Esophagus squamous epithelium (tissue), 5 donors: Measurements from ENCODE around the gene RIN2. TPM values are rescaled to one million over a fixed set of nuclear protein-coding genes. Genes with fewer than 3 reads are reported as not detected.
A peak's percentile ranks its signal among the peaks of the same experiment; 100 is the strongest.

Experiments used
- DNase-seq: peaks from one replicate; lab custom pipeline; 2025; lab: John Stamatoyannopoulos, UW
- H3K27ac ChIP-seq, 4 donors: fragments of 200-600 bp; sonication (generic); one replicate each; pipeline ENCODE4 v1.5.1; 2016 to 2019; ENCODE audit warnings: mild to moderate bottlenecking in 1 of 4
- H3K27me3 ChIP-seq, 4 donors: fragments of 200-600 bp; sonication (generic); 1 replicate in 3 of 4; 2 replicates in 1 of 4; pipeline versions ENCODE4 v1.5.1 to v1.6.0; 2017 to 2021; ENCODE audit warnings: antibody characterized with exemption in 1 of 4
- H3K36me3 ChIP-seq, 3 donors: fragments of 200-600 bp; sonication (generic); one replicate each; pipeline ENCODE4 v1.5.1; 2016 to 2019
- H3K4me1 ChIP-seq, 3 donors: fragments of 200-600 bp; sonication (generic); one replicate each; pipeline ENCODE4 v1.5.1; 2017 to 2019
- H3K4me3 ChIP-seq, 4 donors: fragments of 200-600 bp; sonication (generic); 1 replicate in 3 of 4; 2 replicates in 1 of 4; pipeline ENCODE4 v1.5.1; 2016 to 2019; ENCODE audit warnings: mild to moderate bottlenecking in 2 of 4, moderate library complexity in 1 of 4
- H3K9me3 ChIP-seq, 3 donors: fragments of 200-600 bp; sonication (generic); one replicate each; pipeline ENCODE4 v1.5.1; 2016 to 2019
- POLR2A ChIP-seq, 4 donors: fragments of 450-650 bp; IDR thresholded peaks; one replicate each; pipeline ENCODE4 v1.6.1; 2017; ENCODE audit warnings: antibody characterized with exemption in 4 of 4, mild to moderate bottlenecking in 4 of 4, moderate library complexity in 3 of 4
- WGBS, 2 donors: methylation state at CpG; one replicate each; pipeline ENCODE4 v1.1.5; 2018; 5-methylcytosine and 5-hydroxymethylcytosine counted together
- intact Hi-C: fragments of 100-400 bp; cut with DNase I; formaldehyde crosslinking; loops from one replicate; pipeline ENCODE4 v1.15.0; 2022
- total RNA-seq, 4 donors: library from RNA; depleted of rRNA; stranded (reverse); fragments of >200 nt; gene quantifications; one replicate each; pipeline ENCODE4 v1.1.0, GENCODE V29; 2016
- TF ChIP-seq, protein P1 (sequence below), 6 experiments: fragments of 450-650 bp in 4 of 6; fragments of 200-600 bp in 2 of 6; sonication (generic) in 2 of 6; IDR thresholded peaks; one replicate each; pipeline ENCODE4 v1.5.1; 2016 to 2019; ENCODE audit warnings: antibody characterized with exemption in 6 of 6, mild to moderate bottlenecking in 4 of 6, moderate library complexity in 4 of 6
- donor health status: DM: yes; HTN: yes; CAD: no.

The RIN2 gene
- total RNA-seq, 4 donors from 2014 or later, result 29.5 to 77.4 (median 50.8) TPM

DNA sequence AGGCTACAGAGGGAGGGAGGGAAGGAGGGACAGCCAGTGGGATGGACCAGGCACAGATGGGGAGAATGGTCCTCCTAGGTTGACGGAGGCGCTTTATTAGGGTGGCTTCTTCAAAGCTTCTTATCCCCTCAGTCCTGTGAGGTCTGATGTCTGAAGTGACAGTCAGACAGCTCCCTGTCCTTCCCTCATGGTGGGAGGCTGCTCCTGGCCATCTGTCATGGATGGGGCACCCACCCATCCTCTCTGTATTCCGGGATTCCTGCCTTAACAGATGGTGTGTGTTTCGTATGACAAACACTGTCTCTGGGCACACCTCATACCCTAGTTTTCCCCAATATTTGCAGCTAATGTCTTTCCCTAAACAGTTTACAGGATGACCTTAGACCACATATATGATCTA, 7.9 kb downstream of the RIN2 start:
- intact Hi-C loops, result no loop called here
- H3K27ac ChIP-seq, result no peak overlapping the region

DNA sequence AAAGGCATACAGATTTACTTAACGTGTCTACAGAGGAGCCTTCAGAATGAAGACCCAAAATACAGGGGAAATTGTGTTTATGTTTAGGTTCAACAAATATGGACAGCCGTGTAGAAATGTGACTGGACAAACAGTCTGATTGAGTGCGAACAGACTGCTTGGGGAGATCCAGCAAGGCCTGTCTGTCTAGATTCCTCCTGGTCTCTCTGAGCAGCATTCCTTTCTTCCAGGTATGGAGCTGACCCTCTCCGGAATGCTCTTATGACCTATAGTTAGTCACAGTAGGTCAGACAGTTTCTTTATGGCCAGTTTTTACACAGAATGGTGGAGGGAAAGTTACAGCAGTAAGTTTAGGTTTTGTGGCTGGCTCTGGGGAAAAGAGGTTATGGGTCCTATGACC, 9.0 kb downstream of the RIN2 start:
- no peaks in the 10 kb centered on the region for H3K9me3 ChIP-seq
- H3K27me3 ChIP-seq, result no peaks in the 10 kb centered on the region
- H3K4me3 ChIP-seq, result no peak overlapping the region
- no peak for DNase-seq
- H3K36me3 ChIP-seq, result no peaks in the 10 kb centered on the region
- TF ChIP-seq POLR2A (IDR thresholded peaks at IDR 0.05), result no peak
- TF ChIP-seq, protein P1, sequence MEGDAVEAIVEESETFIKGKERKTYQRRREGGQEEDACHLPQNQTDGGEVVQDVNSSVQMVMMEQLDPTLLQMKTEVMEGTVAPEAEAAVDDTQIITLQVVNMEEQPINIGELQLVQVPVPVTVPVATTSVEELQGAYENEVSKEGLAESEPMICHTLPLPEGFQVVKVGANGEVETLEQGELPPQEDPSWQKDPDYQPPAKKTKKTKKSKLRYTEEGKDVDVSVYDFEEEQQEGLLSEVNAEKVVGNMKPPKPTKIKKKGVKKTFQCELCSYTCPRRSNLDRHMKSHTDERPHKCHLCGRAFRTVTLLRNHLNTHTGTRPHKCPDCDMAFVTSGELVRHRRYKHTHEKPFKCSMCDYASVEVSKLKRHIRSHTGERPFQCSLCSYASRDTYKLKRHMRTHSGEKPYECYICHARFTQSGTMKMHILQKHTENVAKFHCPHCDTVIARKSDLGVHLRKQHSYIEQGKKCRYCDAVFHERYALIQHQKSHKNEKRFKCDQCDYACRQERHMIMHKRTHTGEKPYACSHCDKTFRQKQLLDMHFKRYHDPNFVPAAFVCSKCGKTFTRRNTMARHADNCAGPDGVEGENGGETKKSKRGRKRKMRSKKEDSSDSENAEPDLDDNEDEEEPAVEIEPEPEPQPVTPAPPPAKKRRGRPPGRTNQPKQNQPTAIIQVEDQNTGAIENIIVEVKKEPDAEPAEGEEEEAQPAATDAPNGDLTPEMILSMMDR (IDR thresholded peaks at IDR 0.05), result no peak
- peaks cover 0 to 45% (median 0%) of the 10 kb centered on the region in 3 donors for H3K4me1 ChIP-seq
- peak overlapping the region in 1 of 4 donors; percentile 42 for H3K27ac ChIP-seq
- WGBS, 2 donors, result 61 to 74% methylated on average over 4 of the region's 4 CpGs
- intact Hi-C loops, result no loop called here

More for the DNA sequence above, 7.9 kb downstream of the RIN2 start:
- H3K36me3 ChIP-seq, result no peaks in the 10 kb centered on the region
- DNase-seq, result no peak
- no peak overlapping the region for H3K4me3 ChIP-seq
- no peaks in the 10 kb centered on the region for H3K9me3 ChIP-seq
- no peak for TF ChIP-seq POLR2A (IDR thresholded peaks at IDR 0.05)
- TF ChIP-seq, protein P1 (IDR thresholded peaks at IDR 0.05), result no peak
- H3K27me3 ChIP-seq, result no peaks in the 10 kb centered on the region
- 95% methylated on average over 4 of the region's 4 CpGs for WGBS, 2 donors
- H3K4me1 ChIP-seq, result peaks cover 0 to 53% (median 3%) of the 10 kb centered on the region in 3 donors

DNA sequence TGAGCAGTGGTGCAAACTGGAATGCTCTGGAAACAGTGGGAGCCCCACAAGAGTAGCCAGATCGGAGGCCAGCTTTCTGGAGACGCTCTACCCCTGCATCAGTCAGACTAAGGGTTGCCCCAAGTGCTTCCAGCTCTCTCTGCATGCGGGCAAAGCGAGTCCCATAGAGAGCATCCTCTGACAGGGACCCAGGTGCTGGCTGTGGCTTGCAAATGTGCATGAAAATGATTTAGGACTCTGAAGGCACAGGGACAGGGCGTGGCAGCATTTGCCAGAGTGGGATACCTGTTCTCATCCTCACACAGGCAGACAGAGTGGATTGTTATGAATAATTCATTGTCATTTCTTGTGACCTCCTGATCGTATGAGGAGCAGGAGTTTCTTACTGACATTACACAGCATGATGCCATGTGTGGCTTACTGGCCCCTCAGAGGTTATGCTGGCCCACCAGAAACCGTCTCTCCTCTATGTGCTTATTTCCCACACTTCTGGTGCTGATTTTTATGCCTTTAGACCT, 10.3 kb downstream of the RIN2 start:
- 87 to 89% methylated on average over 7 of the region's 7 CpGs for WGBS, 2 donors
- no peaks in the 10 kb centered on the region for H3K9me3 ChIP-seq
- no peaks in the 10 kb centered on the region for H3K27me3 ChIP-seq
- intact Hi-C loops, result no loop called here
- no peaks in the 10 kb centered on the region for H3K36me3 ChIP-seq
- H3K4me3 ChIP-seq, result no peak overlapping the region
- no peak for TF ChIP-seq POLR2A (IDR thresholded peaks at IDR 0.05)
- TF ChIP-seq, protein P1 (IDR thresholded peaks at IDR 0.05), result no peak
- peaks cover 0 to 44% (median 0%) of the 10 kb centered on the region in 3 donors for H3K4me1 ChIP-seq
- no peak overlapping the region for H3K27ac ChIP-seq
- DNase-seq, result no peak

DNA sequence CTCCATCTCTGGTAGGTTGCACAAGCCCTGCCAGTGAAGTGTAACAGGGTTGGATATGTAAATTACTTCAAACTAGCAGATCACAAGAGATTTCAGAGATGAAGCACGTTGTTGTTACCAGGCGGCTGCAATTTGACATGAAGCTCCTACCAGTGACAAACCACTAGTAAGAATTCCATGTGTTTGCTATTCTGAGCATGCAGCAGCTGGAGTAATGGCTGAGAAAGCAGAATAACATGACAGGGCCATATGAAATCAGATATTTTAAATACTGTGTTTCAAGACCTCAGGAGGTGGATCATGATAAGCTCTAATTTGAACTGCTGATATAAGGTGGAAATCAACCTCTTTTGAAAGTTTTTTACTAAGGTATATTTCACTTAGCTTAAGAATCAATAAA, 11.4 kb downstream of the RIN2 start:
- Histone ChIP-seq H3K4me1 (peaks cover 0 to 54% (median 0%) of the 10 kb centered on the region in 3 donors), H3K27me3 (no peaks in the 10 kb centered on the region), H3K4me3 (no peak overlapping the region), H3K27ac (no peak overlapping the region), H3K9me3 (no peaks in the 10 kb centered on the region), H3K36me3 (no peaks in the 10 kb centered on the region)
- TF ChIP-seq, protein P1 (IDR thresholded peaks at IDR 0.05), result no peak
- no peak for TF ChIP-seq POLR2A (IDR thresholded peaks at IDR 0.05)
- no peak for DNase-seq
- 56 to 84% methylated on average over 2 of the region's 2 CpGs for WGBS, 2 donors
- intact Hi-C loops, result no loop called here

DNA sequence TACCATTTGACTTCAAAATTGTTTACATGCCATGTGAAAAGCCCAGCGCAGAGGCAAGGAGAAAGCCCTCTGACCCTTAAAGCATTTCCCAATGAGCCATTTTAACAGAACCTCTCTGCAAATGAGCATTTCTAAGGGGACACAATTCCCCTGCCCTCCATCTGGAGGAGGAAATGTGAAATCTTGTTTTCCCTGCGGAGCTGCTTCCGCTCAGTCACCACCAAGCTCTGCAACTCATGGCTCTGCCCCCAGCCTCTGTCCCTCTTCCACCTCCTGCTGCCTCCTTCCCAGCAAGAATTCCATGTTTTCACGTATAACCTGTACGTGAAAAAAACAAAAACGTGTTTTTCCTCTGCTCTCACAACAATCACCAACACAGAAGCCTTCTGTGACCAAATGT, 12.3 kb downstream of the RIN2 start:
- 76 to 77% methylated on average over 6 of the region's 6 CpGs for WGBS, 2 donors
- Histone ChIP-seq H3K27ac (no peak overlapping the region), H3K4me3 (no peak overlapping the region), H3K27me3 (no peaks in the 10 kb centered on the region), H3K4me1 (peaks cover 0 to 57% (median 2%) of the 10 kb centered on the region in 3 donors), H3K9me3 (no peaks in the 10 kb centered on the region), H3K36me3 (no peaks in the 10 kb centered on the region)
- intact Hi-C loops, result no loop called here
- no peak for DNase-seq
- TF ChIP-seq POLR2A (IDR thresholded peaks at IDR 0.05), result no peak
- TF ChIP-seq, protein P1 (IDR thresholded peaks at IDR 0.05), result no peak
